ENCODE measurements around the gene TCF7L1. TPM values are rescaled to one million over a fixed set of nuclear protein-coding genes. Genes with fewer than 3 reads are reported as not detected.

TCF7L1 gene
- total and polyA plus RNA-seq, 9 of the 15 experiments (the other 6 are each of a cell fraction or from before 2014, with no cell fraction given): 0.03 to 0.11 (median 0.07) TPM; not detected in 5

GRCh38 chr2:85288244-85288725, 155.1 kb downstream of the TCF7L1 start:
- H3K27ac ChIP-seq (ENCODE audit: extremely low read depth, low read depth, low read length): no peak overlapping the region
- no peak overlapping the region for H2AFZ ChIP-seq (ENCODE audit: low read depth, low read length)
- DNase-seq (ENCODE audit: extremely low read depth in 1 of 4, low spot score in 3 of 4) (no peak), ATAC-seq (no peak), FAIRE-seq (no peak)
- peaks cover 5% of the 10 kb centered on the region; the same call in 1 of the 2 replicates for H4K20me1 ChIP-seq (replicated peaks; ENCODE audit: control insufficient read depth, insufficient read depth, low read length)
- H3K9me1 ChIP-seq (ENCODE audit: control insufficient read depth, insufficient read depth, low read length): no peaks in the 10 kb centered on the region
- H3K79me2 ChIP-seq (ENCODE audit: control insufficient read depth, insufficient read depth, low read length): no peaks in the 10 kb centered on the region
- CTCF ChIA-PET (ENCODE audit: low intra/inter-chr PET ratio): no interaction called here
- no peaks in the 10 kb centered on the region for H3K9me3 ChIP-seq (replicated peaks; ENCODE audit: control insufficient read depth, insufficient read depth, low read depth, low read length)
- in situ Hi-C loops (cut with MboI) (no loop called here), intact Hi-C loops (cut with micrococcal nuclease) (loop anchor here (5.0 kb wide), 1 partner anchor 101 kb away; no protein-coding TSS in a partner anchor)
- H3K9ac ChIP-seq (ENCODE audit: insufficient read depth in 1 of 2, low read depth in 2 of 2, low read length in 2 of 2): no peak overlapping the region
- TF ChIP-seq NCOA2 (IDR thresholded peaks at IDR 0.05; ENCODE audit: partially characterized antibody in 2 of 2) (no peak), PHB2 (IDR thresholded peaks at IDR 0.05; ENCODE audit: low read depth) (no peak), ZNF280B (CRISPR knock-in tag; IDR thresholded peaks at IDR 0.05) (no peak), FOS (IDR thresholded peaks at IDR 0.05; ENCODE audit: extremely low read depth, insufficient read length) (no peak), ZNF77 (CRISPR knock-in tag; IDR thresholded peaks at IDR 0.05) (no peak), GMEB1 (CRISPR knock-in tag; IDR thresholded peaks at IDR 0.05) (no peak), ELF1 (tag; IDR thresholded peaks at IDR 0.05) (no peak), RBM22 (IDR thresholded peaks at IDR 0.05; ENCODE audit: low read depth, low read length, poor library complexity, severe bottlenecking) (no peak), TAL1 (IDR thresholded peaks at IDR 0.05) (no peak), PYGO2 (tag; IDR thresholded peaks at IDR 0.05) (no peak), GTF3C2 (IDR thresholded peaks at IDR 0.05; ENCODE audit: borderline replicate concordance, extremely low read depth, insufficient read length) (no peak), SOX6 (IDR thresholded peaks at IDR 0.05) (no peak), ZNF717 (CRISPR knock-in tag; IDR thresholded peaks at IDR 0.05) (no peak), MCM7 (IDR thresholded peaks at IDR 0.05) (no peak), NELFE (IDR thresholded peaks at IDR 0.05; ENCODE audit: insufficient read depth, insufficient read length) (no peak)
- no peak overlapping the region for H3K4me2 ChIP-seq (ENCODE audit: insufficient read depth, low read length)
- 0% methylated on average over 10 of the region's 10 CpGs for WGBS (ENCODE audit: insufficient coverage, low coverage, missing lambda C conversion rate)
- no TSS peak for BruUV-seq (replicated peaks)
- H3K4me1 ChIP-seq (replicated peaks in 1 of 2; ENCODE audit: control insufficient read depth in 2 of 2, insufficient read depth in 2 of 2, low read length in 2 of 2): no peaks in the 10 kb centered on the region; a peak in 1 of 5 replicates
- H3K27me3 ChIP-seq (ENCODE audit: control insufficient read depth in 2 of 2, insufficient read depth in 2 of 2, low read length in 2 of 2): peaks cover 49 to 68% of the 10 kb centered on the region in 2 experiments
- no peak overlapping the region for H3K4me3 ChIP-seq
- POLR2A ChIA-PET: interaction anchor here (0.5 to 1.0 kb wide), 2 partner anchors 12 to 258 kb away, joined by 3 read pairs; no protein-coding TSS in a partner anchor
- no peaks in the 10 kb centered on the region for H3K36me3 ChIP-seq (ENCODE audit: control insufficient read depth, insufficient read depth, low read length)

Data from K562 (cell line).